Vagina (tissue), 2 donors: Measurements from ENCODE around the gene KCND2. TPM values are rescaled to one million over a fixed set of nuclear protein-coding genes. Genes with fewer than 3 reads are reported as not detected.
A peak's percentile ranks its signal among the peaks of the same experiment; 100 is the strongest.
"Not testable (repeated sequence)": the region's sequence is repeated elsewhere in the genome, so short reads cannot be mapped to it uniquely, and the experiment has no call there.

ENCODE experiments used
- DNase-seq, 2 donors: peaks; one replicate each; pipeline ENCODE4 v3.0.0-alpha.2; 2017; ENCODE audit errors: extremely low spot score in 2 of 2
- H3K27ac ChIP-seq: fragments of 200-600 bp; sonication (generic); one replicate; pipeline ENCODE4 v1.5.1; 2019
- H3K27me3 ChIP-seq: fragments of 200-600 bp; sonication (generic); one replicate; pipeline ENCODE4 v1.5.1; 2019
- H3K36me3 ChIP-seq, 2 donors: fragments of 200-600 bp; sonication (generic); one replicate each; pipeline ENCODE4 v1.5.1; 2017 to 2019
- H3K4me1 ChIP-seq: fragments of 200-600 bp; sonication (generic); one replicate; pipeline ENCODE4 v1.5.1; 2019
- H3K4me3 ChIP-seq, 2 donors: fragments of 200-600 bp; sonication (generic); 1 replicate in 1 of 2; 2 replicates in 1 of 2; pipeline ENCODE4 v1.5.1; 2016 to 2019
- H3K9me3 ChIP-seq: fragments of 200-600 bp; sonication (generic); one replicate; pipeline ENCODE4 v1.5.1; 2019
- CTCF ChIP-seq, 3 experiments: fragments of 450-650 bp in 2 of 3; fragments of 200-600 bp in 1 of 3; sonication (generic) in 1 of 3; IDR thresholded peaks; one replicate each; pipeline ENCODE4 v1.5.1; 2017 to 2019; ENCODE audit warnings: antibody characterized with exemption in 3 of 3, mild to moderate bottlenecking in 2 of 3, moderate library complexity in 2 of 3
- POLR2A ChIP-seq, 2 donors: fragments of 450-650 bp; IDR thresholded peaks; one replicate each; pipeline ENCODE4 v1.6.1; 2017; ENCODE audit warnings: antibody characterized with exemption in 2 of 2, mild to moderate bottlenecking in 2 of 2, moderate library complexity in 2 of 2
- POLR2AphosphoS5 ChIP-seq, 2 donors: sonication (generic); formaldehyde crosslinking; IDR thresholded peaks; one replicate each; pipeline ENCODE4 v1.9.0; 2017; ENCODE audit warnings: antibody characterized with exemption in 2 of 2, mild to moderate bottlenecking in 2 of 2, low read depth in 1 of 2; ENCODE audit not compliant: insufficient read depth in 1 of 2
- intact Hi-C: fragments of 100-400 bp; cut with DNase I; formaldehyde crosslinking; loops from one replicate; pipeline ENCODE4 v1.15.1; 2023
- total RNA-seq: library from RNA; depleted of rRNA; stranded (reverse); fragments of >200 nt; gene quantifications from one replicate; pipeline ENCODE4 v1.2.3, GENCODE V29; 2016

KCND2 gene
- 3.7 TPM for total RNA-seq

GRCh38 chr7:120272701-120273475 lies at the start of gene KCND2:
KCND2 (plus strand) TSS chr7:120273175.
- TF ChIP-seq POLR2AphosphoS5 (IDR thresholded peaks at IDR 0.05; ENCODE audit: insufficient read depth in 1 of 2, low read depth in 1 of 2): no peak
- TF ChIP-seq POLR2A (IDR thresholded peaks at IDR 0.05): no peak
- no peak for TF ChIP-seq CTCF (IDR thresholded peaks at IDR 0.05)
- Histone ChIP-seq H3K9me3 (no peaks in the 10 kb centered on the region), H3K36me3 (no peaks in the 10 kb centered on the region), H3K27me3 (no peaks in the 10 kb centered on the region), H3K4me3 (peak within 1 kb of the TSS; percentile 52 to 65), H3K27ac (peak within 1 kb of the TSS; percentile 60), H3K4me1 (no peaks in the 10 kb centered on the region)
- DNase-seq: no peak
- intact Hi-C loops: loop anchor here (10.0 kb wide), 1 partner anchor 348 kb away; no protein-coding TSS in a partner anchor

- Histone ChIP-seq H3K27me3 (no peaks in the 10 kb centered on the region), H3K4me1 (no peaks in the 10 kb centered on the region), H3K4me3 (no peak overlapping the region), H3K27ac (no peak overlapping the region), H3K36me3 (no peaks in the 10 kb centered on the region), H3K9me3 (no peaks in the 10 kb centered on the region)
- DNase-seq: no peak
- intact Hi-C loops: no loop called here
- no peak for TF ChIP-seq POLR2AphosphoS5 (IDR thresholded peaks at IDR 0.05; ENCODE audit: insufficient read depth in 1 of 2, low read depth in 1 of 2)
- no peak for TF ChIP-seq CTCF (IDR thresholded peaks at IDR 0.05)
- TF ChIP-seq POLR2A (IDR thresholded peaks at IDR 0.05): no peak
These were observed 46.8 kb upstream of the KCND2 start for GRCh38 chr7:120226188-120226587.

GRCh38 chr7:120227255-120227654 lies 45.7 kb upstream of the KCND2 start:
- H3K4me1 ChIP-seq: no peaks in the 10 kb centered on the region
- H3K36me3 ChIP-seq: no peaks in the 10 kb centered on the region
- H3K27ac ChIP-seq: no peak overlapping the region
- intact Hi-C loops: no loop called here
- H3K4me3 ChIP-seq: no peak overlapping the region
- DNase-seq: no peak
- no peaks in the 10 kb centered on the region for H3K9me3 ChIP-seq
- H3K27me3 ChIP-seq: no peaks in the 10 kb centered on the region
- TF ChIP-seq POLR2A (IDR thresholded peaks at IDR 0.05) (no peak), CTCF (IDR thresholded peaks at IDR 0.05) (no peak), POLR2AphosphoS5 (IDR thresholded peaks at IDR 0.05; ENCODE audit: insufficient read depth in 1 of 2, low read depth in 1 of 2) (no peak)

- intact Hi-C loops: no loop called here
- Histone ChIP-seq H3K27me3 (no peaks in the 10 kb centered on the region), H3K4me1 (no peaks in the 10 kb centered on the region), H3K4me3 (no peak overlapping the region), H3K9me3 (no peaks in the 10 kb centered on the region), H3K36me3 (no peaks in the 10 kb centered on the region), H3K27ac (no peak overlapping the region)
- no peak for TF ChIP-seq POLR2AphosphoS5 (IDR thresholded peaks at IDR 0.05; ENCODE audit: insufficient read depth in 1 of 2, low read depth in 1 of 2)
- TF ChIP-seq POLR2A (IDR thresholded peaks at IDR 0.05): no peak
- no peak for TF ChIP-seq CTCF (IDR thresholded peaks at IDR 0.05)
- DNase-seq: no peak
These were observed 43.9 kb upstream of the KCND2 start for GRCh38 chr7:120229084-120229483.

GRCh38 chr7:120233338-120233737 lies 39.6 kb upstream of the KCND2 start:
- Histone ChIP-seq H3K4me1 (no peaks in the 10 kb centered on the region), H3K9me3 (no peaks in the 10 kb centered on the region), H3K36me3 (no peaks in the 10 kb centered on the region), H3K4me3 (no peak overlapping the region), H3K27ac (no peak overlapping the region), H3K27me3 (no peaks in the 10 kb centered on the region)
- intact Hi-C loops: no loop called here
- TF ChIP-seq CTCF (IDR thresholded peaks at IDR 0.05): no peak
- no peak for DNase-seq

GRCh38 chr7:120240350-120240749 lies 32.6 kb upstream of the KCND2 start:
- H3K27me3 ChIP-seq, H3K27ac ChIP-seq, DNase-seq, H3K9me3 ChIP-seq, H3K36me3 ChIP-seq, H3K4me1 ChIP-seq, intact Hi-C loops, H3K4me3 ChIP-seq: not testable (repeated sequence)
